A673 (cell line): Measurements from ENCODE around the gene ARV1. TPM values are rescaled to one million over a fixed set of nuclear protein-coding genes. Genes with fewer than 3 reads are reported as not detected.

Experiments
- BruUV-seq: library from RNA; stranded (reverse); fragments of 400-500 nt; replicated peaks from 2 replicates; lab custom pipeline; 2021; lab: Mats Ljungman, UMichigan
- CTCF ChIA-PET: fragments of 300-600 bp; sonication (Branson Sonifier 250); formaldehyde crosslinking; loops from one replicate; lab custom pipeline; 2022; ENCODE audit warnings: antibody characterized with exemption; lab: Charles Lee
- POLR2A ChIA-PET: fragments of 300-600 bp; sonication (Branson Sonifier 250); formaldehyde crosslinking; loops from one replicate; lab custom pipeline; 2022; ENCODE audit warnings: antibody characterized with exemption; ENCODE audit not compliant: low non-redundant PET; lab: Charles Lee
- DNase-seq: peaks from one replicate; pipeline ENCODE4 v3.0.0-alpha.2; 2015; ENCODE audit warnings: low spot score
- H3K27ac ChIP-seq: fragments of 200-600 bp; sonication (generic); 2 replicates; pipeline ENCODE4 v1.5.1; 2016; ENCODE audit warnings: mixed run types, low read depth, mild to moderate bottlenecking, mixed read lengths, antibody characterized with exemption, low read length; ENCODE audit not compliant: poor library complexity, severe bottlenecking
- H3K27me3 ChIP-seq: fragments of 200-600 bp; sonication (generic); replicated peaks from 2 replicates; pipeline ENCODE4 v1.6.1; 2017; ENCODE audit warnings: mixed run types, low read depth, mild to moderate bottlenecking, mixed read lengths, antibody characterized with exemption, low read length; ENCODE audit not compliant: insufficient read depth, poor library complexity
- H3K36me3 ChIP-seq: fragments of 200-600 bp; sonication (generic); 2 replicates; pipeline ENCODE4 v1.6.1; 2016; ENCODE audit warnings: mixed run types, mild to moderate bottlenecking, mixed read lengths, antibody characterized with exemption, low read length; ENCODE audit not compliant: insufficient read depth, poor library complexity, severe bottlenecking
- H3K4me1 ChIP-seq: fragments of 200-600 bp; sonication (generic); 2 replicates; pipeline ENCODE4 v1.6.1; 2017; ENCODE audit warnings: mixed run types, mild to moderate bottlenecking, mixed read lengths, antibody characterized with exemption, low read length; ENCODE audit not compliant: insufficient read depth, poor library complexity, severe bottlenecking
- H3K4me3 ChIP-seq: fragments of 200-600 bp; sonication (generic); 2 replicates; pipeline ENCODE4 v1.5.1; 2016; ENCODE audit warnings: low read depth, mixed run types, mild to moderate bottlenecking, mixed read lengths, low read length; ENCODE audit not compliant: poor library complexity, severe bottlenecking
- H3K9me3 ChIP-seq: fragments of 200-600 bp; sonication (generic); 2 replicates; pipeline ENCODE4 v1.6.1; 2016; ENCODE audit warnings: mixed run types, low read depth, mild to moderate bottlenecking, mixed read lengths, antibody characterized with exemption, low read length; ENCODE audit not compliant: poor library complexity, severe bottlenecking
- CTCF ChIP-seq: fragments of 300-800, 200-600 bp; sonication (generic); conservative IDR thresholded peaks from 2 replicates; pipeline ENCODE4 v1.5.1; 2017; ENCODE audit warnings: low read depth, mild to moderate bottlenecking, antibody characterized with exemption, low read length, moderate library complexity, mixed read lengths
- EZH2 ChIP-seq: fragments of 200-600 bp; sonication (generic); IDR thresholded peaks from 2 replicates; pipeline ENCODE4 v1.6.1; 2017; ENCODE audit warnings: borderline replicate concordance, low read depth, mild to moderate bottlenecking, mixed read lengths, antibody characterized with exemption, low read length; ENCODE audit not compliant: poor library complexity, severe bottlenecking
- intact Hi-C: fragments of 100-400 bp; cut with micrococcal nuclease; formaldehyde crosslinking; loops from one replicate; pipeline ENCODE4 v1.10.0; 2022; ENCODE audit not compliant: unreplicated experiment
- total RNA-seq: library from RNA; stranded (reverse); gene quantifications from 2 replicates; pipeline ENCODE4 v1.2.3, GENCODE V29; 2021

ARV1 gene
- total RNA-seq, 1 experiment from 2014 or later: 27.3 TPM

GRCh38 chr1:230976360-230976759, 2.5 kb upstream of the ARV1 start:
- TF ChIP-seq EZH2 (no peak), CTCF (no peak)
- intact Hi-C loops: no loop called here
- no peak overlapping the region for H3K27ac ChIP-seq
- CTCF ChIA-PET: no interaction called here
- no peak overlapping the region for H3K4me3 ChIP-seq
- peaks cover 11% of the 10 kb centered on the region for H3K36me3 ChIP-seq
- no TSS peak for BruUV-seq
- no peak for DNase-seq
- H3K4me1 ChIP-seq: peaks cover 14% of the 10 kb centered on the region
- H3K9me3 ChIP-seq: no peaks in the 10 kb centered on the region
- H3K27me3 ChIP-seq: no peaks in the 10 kb centered on the region
- POLR2A ChIA-PET: no interaction called here

GRCh38 chr1:230976825-230977747, 1.8 kb upstream of the ARV1 start:
- ChIA-PET POLR2A (no interaction called here), CTCF (no interaction called here)
- peaks cover 11% of the 10 kb centered on the region for H3K36me3 ChIP-seq
- no peaks in the 10 kb centered on the region for H3K27me3 ChIP-seq
- intact Hi-C loops: no loop called here
- DNase-seq: no peak
- TF ChIP-seq EZH2 (no peak), CTCF (no peak)
- TSS peak; percentile 30 for BruUV-seq
- peak overlapping the region; percentile 65 for H3K4me3 ChIP-seq
- H3K27ac ChIP-seq: no peak overlapping the region
- no peaks in the 10 kb centered on the region for H3K9me3 ChIP-seq
- peaks cover 10% of the 10 kb centered on the region for H3K4me1 ChIP-seq

- intact Hi-C loops: no loop called here
- ChIA-PET POLR2A (no interaction called here), CTCF (no interaction called here)
- no peak for TF ChIP-seq CTCF
- no peak for TF ChIP-seq EZH2
- peaks cover 13% of the 10 kb centered on the region for H3K4me1 ChIP-seq
- peak; percentile 49 for DNase-seq
- no TSS peak for BruUV-seq
- H3K4me3 ChIP-seq: peak overlapping the region; percentile 65
- no peak overlapping the region for H3K27ac ChIP-seq
- H3K36me3 ChIP-seq: peaks cover 11% of the 10 kb centered on the region
- no peaks in the 10 kb centered on the region for H3K9me3 ChIP-seq
- no peaks in the 10 kb centered on the region for H3K27me3 ChIP-seq
These were observed 968 bp upstream of the ARV1 start for GRCh38 chr1:230977761-230978490.
